ENCODE measurements around the gene PCDH17. TPM values are rescaled to one million over a fixed set of nuclear protein-coding genes. Genes with fewer than 3 reads are reported as not detected.

PCDH17 gene
- total and polyA plus RNA-seq, 2 donors (not counting 1 experiment from before 2014, with no cell fraction given): not detected

DNA sequence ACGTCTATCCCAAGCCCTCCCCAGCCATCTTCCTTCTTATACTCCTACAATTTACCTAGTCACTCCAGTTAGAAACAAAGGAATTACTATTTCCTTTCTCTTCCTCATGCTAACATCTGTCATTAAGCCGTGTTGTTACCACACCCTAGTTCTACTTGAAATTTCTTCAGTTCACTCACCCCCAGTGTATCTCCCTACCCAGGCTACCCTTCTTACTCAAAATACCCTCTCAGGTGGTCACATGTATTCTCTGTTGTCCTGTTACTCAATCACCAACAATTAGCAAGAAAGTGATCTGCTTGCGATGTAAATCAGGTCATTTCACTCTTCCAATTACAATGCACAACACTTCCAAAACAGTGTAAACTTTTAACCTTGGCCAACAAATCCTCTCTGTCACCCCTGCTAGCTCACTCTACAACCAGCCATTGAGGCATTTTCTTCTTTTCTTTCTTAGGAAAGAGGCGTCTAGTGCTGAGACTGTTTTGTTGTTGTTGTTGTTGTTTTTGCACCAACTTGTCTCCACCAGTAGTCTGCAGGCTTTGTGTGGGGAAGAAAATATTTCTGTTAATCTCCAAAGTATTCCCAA is 50.7 kb downstream of the PCDH17 start:
- no peak for DNase-seq
- Mint-ChIP-seq H3K4me1 (no peaks in the 10 kb centered on the region), H3K9me3 (ENCODE audit: insufficient read depth) (no peaks in the 10 kb centered on the region), H3K27ac (no peak overlapping the region), H3K4me3 (no peak overlapping the region), H3K27me3 (no peaks in the 10 kb centered on the region)
- POLR2A ChIA-PET: no interaction called here
- Histone ChIP-seq H2AFZ (ENCODE audit: insufficient read depth, low read depth, low read length, poor library complexity, severe bottlenecking) (no peak overlapping the region), H3K27me3 (replicated peaks in 1 of 4; ENCODE audit: control extremely low read depth in 1 of 4, control insufficient read depth in 3 of 4, insufficient read depth in 4 of 4, low read length in 3 of 4) (no peaks in the 10 kb centered on the region), H3K9ac (ENCODE audit: low read length) (no peak overlapping the region), H4K20me1 (ENCODE audit: control insufficient read depth, insufficient read depth, low read length, poor library complexity, severe bottlenecking) (no peaks in the 10 kb centered on the region), H3K9me3 (ENCODE audit: control extremely low read depth in 1 of 3, control insufficient read depth in 2 of 3, insufficient read depth in 1 of 3, low read length in 2 of 3) (no peaks in the 10 kb centered on the region), H3K36me3 (replicated peaks in 1 of 2; ENCODE audit: control extremely low read depth in 1 of 2, control insufficient read depth in 1 of 2, extremely low read depth in 1 of 2, insufficient read depth in 2 of 2, low read length in 1 of 2) (no peaks in the 10 kb centered on the region), H3K4me2 (replicated peaks; ENCODE audit: low read depth, low read length, poor library complexity, severe bottlenecking) (no peak overlapping the region), H3K79me2 (ENCODE audit: control insufficient read depth, insufficient read depth, low read length) (no peaks in the 10 kb centered on the region), H3K27ac (ENCODE audit: low read length in 2 of 2) (no peak overlapping the region), H3K4me3 (ENCODE audit: control extremely low read depth in 1 of 5, extremely low read depth in 1 of 5, insufficient read depth in 1 of 5, low read depth in 2 of 5, low read length in 4 of 5) (no peak overlapping the region), H3K4me1 (ENCODE audit: control insufficient read depth in 2 of 2, insufficient read depth in 2 of 2, low read length in 2 of 2) (no peaks in the 10 kb centered on the region)
- TF ChIP-seq CTCF (IDR thresholded peaks at IDR 0.05) (no peak), EZH2 (IDR thresholded peaks at IDR 0.05; ENCODE audit: borderline replicate concordance, insufficient read depth, low read depth, low read length, poor library complexity, severe bottlenecking) (no peak)
- intact Hi-C loops (cut with micrococcal nuclease): no loop called here
- WGBS (ENCODE audit: insufficient coverage): 90% methylated on average over 3 of the region's 4 CpGs
- no peak for ATAC-seq (ENCODE audit: low read depth)
- CTCF ChIA-PET: no interaction called here

- POLR2A ChIA-PET: no interaction called here
- WGBS (ENCODE audit: insufficient coverage): no CpG with 5 or more reads among the region's 4 CpGs
- H3K9me3 Mint-ChIP-seq (ENCODE audit: insufficient read depth): no peaks in the 10 kb centered on the region
- H2AFZ ChIP-seq (ENCODE audit: insufficient read depth, low read depth, low read length, poor library complexity, severe bottlenecking): no peak overlapping the region
- ATAC-seq (ENCODE audit: low read depth) (no peak), DNase-seq (no peak)
- no peaks in the 10 kb centered on the region for H3K79me2 ChIP-seq (ENCODE audit: control insufficient read depth, insufficient read depth, low read length)
- H3K9me3 ChIP-seq (ENCODE audit: control extremely low read depth in 1 of 3, control insufficient read depth in 2 of 3, insufficient read depth in 1 of 3, low read length in 2 of 3): no peaks in the 10 kb centered on the region
- no peak overlapping the region for H3K4me3 Mint-ChIP-seq
- H3K4me2 ChIP-seq (replicated peaks; ENCODE audit: low read depth, low read length, poor library complexity, severe bottlenecking): no peak overlapping the region
- no peak for TF ChIP-seq EZH2 (IDR thresholded peaks at IDR 0.05; ENCODE audit: borderline replicate concordance, insufficient read depth, low read depth, low read length, poor library complexity, severe bottlenecking)
- H3K4me1 ChIP-seq (ENCODE audit: control insufficient read depth in 2 of 2, insufficient read depth in 2 of 2, low read length in 2 of 2): no peaks in the 10 kb centered on the region
- no peak overlapping the region for H3K27ac Mint-ChIP-seq
- H4K20me1 ChIP-seq (ENCODE audit: control insufficient read depth, insufficient read depth, low read length, poor library complexity, severe bottlenecking): no peaks in the 10 kb centered on the region
- H3K27me3 ChIP-seq (replicated peaks in 1 of 4; ENCODE audit: control extremely low read depth in 1 of 4, control insufficient read depth in 3 of 4, insufficient read depth in 4 of 4, low read length in 3 of 4): no peaks in the 10 kb centered on the region
- H3K27ac ChIP-seq (ENCODE audit: low read length in 2 of 2): no peak overlapping the region
- H3K4me1 Mint-ChIP-seq: no peaks in the 10 kb centered on the region
- H3K27me3 Mint-ChIP-seq: no peaks in the 10 kb centered on the region
- intact Hi-C loops (cut with micrococcal nuclease): no loop called here
- no peaks in the 10 kb centered on the region for H3K36me3 ChIP-seq (replicated peaks in 1 of 2; ENCODE audit: control extremely low read depth in 1 of 2, control insufficient read depth in 1 of 2, extremely low read depth in 1 of 2, insufficient read depth in 2 of 2, low read length in 1 of 2)
- no peak overlapping the region for H3K9ac ChIP-seq (ENCODE audit: low read length)
- CTCF ChIA-PET: no interaction called here
- no peak overlapping the region for H3K4me3 ChIP-seq (ENCODE audit: control extremely low read depth in 1 of 5, extremely low read depth in 1 of 5, insufficient read depth in 1 of 5, low read depth in 2 of 5, low read length in 4 of 5)
Measured at GRCh38 chr13:57698851-57699250, 67.3 kb downstream of the PCDH17 start.

Measured in B cell (primary cell).